GM12878 (cell line): ENCODE results near the gene RAB30. TPM values are rescaled to one million over a fixed set of nuclear protein-coding genes. Genes with fewer than 3 reads are reported as not detected.

ENCODE experiments used
- ATAC-seq: fragments of 200-7000 bp; cut with Tn5 transposase; 3 replicates; pipeline ENCODE4 v1.9.1; 2020; ENCODE audit warnings: mild to moderate bottlenecking, moderate library complexity
- BruUV-seq: library from RNA; stranded (reverse); fragments of 400-500 nt; replicated peaks from 2 replicates; lab custom pipeline; 2021; lab: Mats Ljungman, UMichigan
- CTCF ChIA-PET: fragments of 300-600 bp; sonication (Branson Sonifier 250); formaldehyde crosslinking; extraction: SDS; loops from one replicate; lab custom pipeline; 2021; ENCODE audit warnings: inconsistent platforms; lab: Yijun Ruan, JAX
- POLR2A ChIA-PET: fragments of 350-600 bp; formaldehyde crosslinking; extraction: SDS; loops from one replicate; lab custom pipeline; 2021; ENCODE audit warnings: inconsistent platforms; lab: Charles Lee
- RAD21 ChIA-PET: fragments of 300-600 bp; sonication (Branson Sonifier 250); formaldehyde crosslinking; loops from one replicate; lab custom pipeline; 2023; ENCODE audit warnings: antibody characterized with exemption; ENCODE audit not compliant: unreplicated experiment; lab: Charles Lee
- SMC1A ChIA-PET: fragments of 300-600 bp; sonication (Branson Sonifier 250); formaldehyde crosslinking; loops from one replicate; lab custom pipeline; 2023; ENCODE audit not compliant: unreplicated experiment, uncharacterized antibody; lab: Charles Lee
- DNase-seq: peaks from one replicate; pipeline ENCODE4 v3.0.0-alpha.2; 2011; ENCODE audit warnings: low read depth, low spot score
- FAIRE-seq: peaks from 3 replicates; lab custom pipeline; 2011; peaks lifted over from hg19 to GRCh38; lab: Jason Lieb, UNC
- H2AFZ ChIP-seq: 2 replicates; pipeline ENCODE4 v1.6.0; 2011; ENCODE audit warnings: low read depth, low read length, control low read depth; ENCODE audit not compliant: control insufficient read depth
- H3K27ac ChIP-seq: 2 replicates; pipeline ENCODE4 v1.5.1; 2011; ENCODE audit warnings: control low read depth; ENCODE audit not compliant: control insufficient read depth, insufficient read depth
- H3K27me3 ChIP-seq, 2 experiments: replicated peaks in 1 of 2; 2 replicates each; pipeline versions ENCODE4 v1.6.0 to v1.6.1; 2011; ENCODE audit warnings: low read length in 1 of 2; ENCODE audit not compliant: control insufficient read depth in 2 of 2, insufficient read depth in 2 of 2
- H3K36me3 ChIP-seq, 2 experiments: 2 replicates each; pipeline ENCODE4 v1.5.1; 2011; ENCODE audit warnings: low read length in 1 of 2; ENCODE audit not compliant: control insufficient read depth in 2 of 2, insufficient read depth in 2 of 2
- H3K4me1 ChIP-seq: 2 replicates; pipeline ENCODE4 v1.6.1; 2011; ENCODE audit warnings: mild to moderate bottlenecking, low read length, moderate library complexity, mixed read lengths; ENCODE audit not compliant: control insufficient read depth, insufficient read depth
- H3K4me2 ChIP-seq: 2 replicates; pipeline ENCODE4 v1.6.0; 2011; ENCODE audit warnings: control low read depth; ENCODE audit not compliant: control insufficient read depth, insufficient read depth
- H3K4me3 ChIP-seq: fragments of 200-600 bp; sonication (generic); 2 replicates; pipeline ENCODE4 v1.5.1; 2016
- H3K79me2 ChIP-seq: 2 replicates; pipeline ENCODE4 v1.6.0; 2011; ENCODE audit warnings: low read length; ENCODE audit not compliant: control insufficient read depth, insufficient read depth
- H3K9ac ChIP-seq: 2 replicates; pipeline ENCODE4 v1.8.0; 2011; ENCODE audit warnings: low read length, control low read depth, mixed read lengths; ENCODE audit not compliant: control insufficient read depth, insufficient read depth
- H3K9me3 ChIP-seq: replicated peaks from 3 replicates; pipeline ENCODE4 v1.5.1; 2011; ENCODE audit warnings: mild to moderate bottlenecking, low read length; ENCODE audit not compliant: control insufficient read depth, insufficient read depth
- H4K20me1 ChIP-seq: 2 replicates; pipeline ENCODE4 v1.6.0; 2011; ENCODE audit not compliant: control insufficient read depth, insufficient read depth
- CBX5 ChIP-seq: sonication (generic); IDR thresholded peaks from 2 replicates; pipeline ENCODE4 v1.6.1; 2016; ENCODE audit warnings: low read depth, moderate library complexity, mild to moderate bottlenecking, inconsistent platforms
- CHD2 ChIP-seq: IDR thresholded peaks from 2 replicates; pipeline ENCODE4 v1.6.1; 2011; ENCODE audit warnings: low read depth, low read length, improper control_type of control experiment, borderline replicate concordance
- CTCF ChIP-seq, 3 experiments: IDR thresholded peaks in 2 of 3; conservative IDR thresholded peaks in 1 of 3; 2 replicates each; pipeline ENCODE4 v1.5.1; 2011; ENCODE audit warnings: low read depth in 3 of 3, low read length in 3 of 3, mild to moderate bottlenecking in 3 of 3, control low read depth in 2 of 3, moderate library complexity in 2 of 3, inconsistent platforms in 1 of 3, mixed read lengths in 1 of 3; ENCODE audit not compliant: control insufficient read depth in 2 of 3, insufficient read depth in 1 of 3; ENCODE audit errors: extremely low read depth in 1 of 3
- DPF2 ChIP-seq: fragments of 450-650 bp; IDR thresholded peaks from 2 replicates; pipeline ENCODE4 v1.6.1; 2017; ENCODE audit warnings: mild to moderate bottlenecking
- EED ChIP-seq: sonication (generic); IDR thresholded peaks from 2 replicates; pipeline ENCODE4 v1.6.1; 2016; ENCODE audit warnings: antibody characterized with exemption, low read depth
- EP300 ChIP-seq, 2 experiments: fragments of 150-350 bp in 1 of 2; IDR thresholded peaks; 2 replicates each; pipeline ENCODE4 v1.6.1; 2011 to 2012; ENCODE audit warnings: low read depth in 2 of 2, low read length in 2 of 2, borderline replicate concordance in 1 of 2, improper control_type of control experiment in 1 of 2, inconsistent platforms in 1 of 2; ENCODE audit not compliant: control insufficient read depth in 1 of 2
- EZH2 ChIP-seq: IDR thresholded peaks from 2 replicates; pipeline ENCODE4 v1.6.1; 2012; ENCODE audit warnings: low read depth, mild to moderate bottlenecking, control low read depth, inconsistent platforms, low read length, borderline replicate concordance; ENCODE audit not compliant: control insufficient read depth
- IKZF1 ChIP-seq: fragments of 450-650 bp; conservative IDR thresholded peaks from 2 replicates; pipeline ENCODE4 v1.6.1; 2017; ENCODE audit warnings: antibody characterized with exemption, mild to moderate bottlenecking
- IRF4 ChIP-seq: IDR thresholded peaks from 2 replicates; pipeline ENCODE4 v1.6.1; 2011; ENCODE audit warnings: low read depth, low read length
- JUNB ChIP-seq: IDR thresholded peaks from 2 replicates; pipeline ENCODE4 v1.6.1; 2016; ENCODE audit warnings: antibody characterized with exemption, mild to moderate bottlenecking
- MTA3 ChIP-seq: IDR thresholded peaks from 2 replicates; pipeline ENCODE4 v1.6.1; 2012; ENCODE audit warnings: low read length, inconsistent platforms, borderline replicate concordance
- NBN ChIP-seq: fragments of 450-650 bp; IDR thresholded peaks from 2 replicates; pipeline ENCODE4 v1.6.1; 2016
- NFIC ChIP-seq: IDR thresholded peaks from 2 replicates; pipeline ENCODE4 v1.6.1; 2012; ENCODE audit warnings: low read depth, mild to moderate bottlenecking, inconsistent platforms, low read length, moderate library complexity
- RELB ChIP-seq: fragments of 450-650 bp; IDR thresholded peaks from 2 replicates; pipeline ENCODE4 v1.6.1; 2017; ENCODE audit warnings: low read depth, mild to moderate bottlenecking, moderate library complexity
- SKIL ChIP-seq: fragments of 450-650 bp; IDR thresholded peaks from 2 replicates; pipeline ENCODE4 v1.6.1; 2017; ENCODE audit warnings: mild to moderate bottlenecking, low read depth, inconsistent platforms; ENCODE audit not compliant: poor library complexity, severe bottlenecking
- STAT3 ChIP-seq: IDR thresholded peaks from 2 replicates; pipeline ENCODE4 v1.6.1; 2011; ENCODE audit warnings: low read depth, low read length, improper control_type of control experiment
- WGBS: methylation state at CpG from one replicate; pipeline ENCODE4 v1.1.6; 2016; ENCODE audit warnings: low lambda C conversion rate; ENCODE audit not compliant: insufficient replicate concordance, insufficient coverage; ENCODE audit errors: missing lambda C conversion rate; 5-methylcytosine and 5-hydroxymethylcytosine counted together
- in situ Hi-C: fragments of 300-500 bp; cut with MboI; formaldehyde crosslinking; loops from 9 replicates; pipeline ENCODE4 v1.14.3; 2018; ENCODE audit warnings: mixed read lengths
- intact Hi-C: fragments of 100-400 bp; cut with micrococcal nuclease; formaldehyde crosslinking; loops from one replicate; pipeline ENCODE4 v1.14.2; 2022; ENCODE audit not compliant: unreplicated experiment
- polyA plus RNA-seq, 11 experiments: library from polyadenylated mRNA; depleted of rRNA in 4 of 11; unstranded in 6 of 11; stranded (reverse) in 5 of 11; fragments of >200 nt; fragmentation: Nextera tagmentation in 4 of 11; fragmentation: Illumina TruSeq in 1 of 11; extraction: Ambion mirVana in 4 of 11; extraction: Trizol in 1 of 11; gene quantifications; 1 replicate in 1 of 11; 2 replicates in 10 of 11; pipeline versions ENCODE4 v1.2.1 to v1.2.3, GENCODE V29; 2011 to 2016; ENCODE audit warnings: inconsistent platforms in 2 of 11, missing spikeins in 2 of 11, low read depth in 1 of 11
- total RNA-seq, 4 experiments: library from RNA; depleted of rRNA in 3 of 4; stranded (reverse); fragments of >200 nt in 3 of 4; fragmentation: Illumina TruSeq in 1 of 4; extraction: Trizol in 1 of 4; gene quantifications; 2 replicates each; pipeline versions ENCODE4 v1.2.1 to v1.2.3, GENCODE V29; 2013 to 2021

RAB30 gene
- total and polyA plus RNA-seq, 10 of the 15 experiments (the other 5 are each of a cell fraction or from before 2014, with no cell fraction given), result 9.8 to 26.7 (median 19.2) TPM

GRCh38 chr11:83006877-83007330 lies 64.8 kb downstream of the RAB30 start:
- FAIRE-seq, result peak; percentile 95
- no peaks in the 10 kb centered on the region for H4K20me1 ChIP-seq
- BruUV-seq, result no TSS peak
- no peak overlapping the region for H2AFZ ChIP-seq
- H3K79me2 ChIP-seq, result peaks cover 5% of the 10 kb centered on the region; the same call in 1 of the 2 replicates
- 0% methylated on average over 1 of the region's 1 CpG for WGBS
- H3K36me3 ChIP-seq, result no peaks in the 10 kb centered on the region; a peak in 1 of 4 replicates
- peaks cover 26% of the 10 kb centered on the region for H3K4me1 ChIP-seq
- H3K9me3 ChIP-seq, result no peaks in the 10 kb centered on the region
- ChIA-PET CTCF (interaction anchor here (0.6 to 5.2 kb wide), 24 partner anchors 8 to 244 kb away, joined by 3 to 35 read pairs (median 4); partner anchors contain the start of genes DDIAS, PCF11 and RAB30), SMC1A (interaction anchor here (0.7 to 5.7 kb wide), 47 partner anchors 10 to 243 kb away, joined by 3 to 103 read pairs (median 4); partner anchors contain the start of genes PCF11 and RAB30), RAD21 (interaction anchor here (0.8 to 3.6 kb wide), 31 partner anchors 9 to 275 kb away, joined by 3 to 60 read pairs (median 5); partner anchors contain the start of genes PCF11 and RAB30), POLR2A (interaction anchor here (0.5 to 6.5 kb wide), 20 partner anchors 10 to 166 kb away, joined by 3 to 58 read pairs (median 5); partner anchors contain the start of genes DDIAS, PCF11 and RAB30)
- H3K4me3 ChIP-seq, result peak overlapping the region; percentile 49; the same call in 1 of the 2 replicates
- H3K9ac ChIP-seq, result no peak overlapping the region; the same call in 1 of the 2 replicates
- ATAC-seq, result peak; percentile 87
- H3K4me2 ChIP-seq, result peak overlapping the region; percentile 18
- peak overlapping the region; percentile 62 for H3K27ac ChIP-seq
- intact Hi-C loops (loop anchor here (2.0 to 5.0 kb wide), 3 partner anchors 56 to 80 kb away; partner anchors contain the start of gene RAB30), in situ Hi-C loops (no loop called here)
- no peaks in the 10 kb centered on the region for H3K27me3 ChIP-seq
- peak; percentile 75 for DNase-seq
- TF ChIP-seq EED (0 out of 2 replicates have a peak, but pooled peaks have one; percentile 66), CBX5 (0 out of 2 replicates have a peak, but pooled peaks have one; percentile 28), DPF2 (peak; percentile 27; the same call in 1 of the 2 replicates), STAT3 (no peak), IKZF1 (peak; percentile 70), JUNB (peak; percentile 50), RELB (peak; percentile 72), CHD2 (0 out of 2 replicates have a peak, but pooled peaks have one; percentile 21), CTCF (IDR thresholded peaks at IDR 0.05 in 2 of 3, conservative IDR thresholded peaks at IDR 0.05 in 1 of 3; ENCODE audit: control insufficient read depth in 2 of 3, extremely low read depth in 1 of 3, insufficient read depth in 1 of 3, low read depth in 3 of 3, low read length in 3 of 3) (no peak), MTA3 (peak; percentile 50; the same call in 1 of the 2 replicates), EP300 (IDR thresholded peaks at IDR 0.05; ENCODE audit: borderline replicate concordance in 1 of 2, control insufficient read depth in 1 of 2, low read depth in 2 of 2, low read length in 2 of 2) (peak in 1 of 2 experiments; percentile 11; a peak in 1 of 4 replicates), NFIC (peak; percentile 51; the same call in 1 of the 2 replicates), SKIL (peak; percentile 29), EZH2 (no peak), IRF4 (0 out of 2 replicates have a peak, but pooled peaks have one; percentile 16), NBN (peak; percentile 73)
